A549 (cell line): ENCODE data around the gene PRR7. TPM values are rescaled to one million over a fixed set of nuclear protein-coding genes. Genes with fewer than 3 reads are reported as not detected.
A peak's percentile ranks its signal among the peaks of the same experiment; 100 is the strongest.

Experiments
- ATAC-seq, 2 experiments: fragments of 200-7000 bp in 1 of 2; fragments of >200 bp in 1 of 2; cut with Nextera tagmentation in 1 of 2; cut with Tn5 transposase in 1 of 2; 3 replicates each; pipeline versions ENCODE4 v1.8.0 to v1.9.1; 2018 to 2020; ENCODE audit warnings: mild to moderate bottlenecking in 1 of 2, moderate library complexity in 1 of 2
- CTCF ChIA-PET: fragments of 300-600 bp; sonication (Branson Sonifier 250); formaldehyde crosslinking; extraction: SDS; loops from one replicate; lab custom pipeline; 2021; ENCODE audit warnings: antibody characterized with exemption, inconsistent platforms; lab: Yijun Ruan, JAX
- POLR2A ChIA-PET: fragments of 350-600 bp; formaldehyde crosslinking; extraction: SDS; loops from one replicate; lab custom pipeline; 2021; ENCODE audit warnings: antibody characterized with exemption, inconsistent platforms; lab: Yijun Ruan, JAX
- DNase-seq, 2 experiments: peaks; one replicate each; pipeline versions ENCODE4 v3.0.0 to v3.0.0-alpha.2; 2011 to 2016; ENCODE audit warnings: low read depth in 1 of 2, low spot score in 1 of 2
- FAIRE-seq: peaks from 2 replicates; lab custom pipeline; 2011; peaks lifted over from hg19 to GRCh38; lab: Jason Lieb, UNC
- H3K27ac ChIP-seq, 2 experiments: fragments of >200 bp; sonication (Bioruptor Twin); formaldehyde crosslinking; 3 replicates each; pipeline ENCODE4 v1.5.1; 2016 to 2017
- H3K4me1 ChIP-seq: fragments of >200 bp; sonication (Bioruptor Twin); formaldehyde crosslinking; 3 replicates; pipeline ENCODE4 v1.6.1; 2016
- H3K4me2 ChIP-seq: fragments of >200 bp; sonication (Bioruptor Twin); formaldehyde crosslinking; 3 replicates; pipeline ENCODE4 v1.6.1; 2016
- H3K4me3 ChIP-seq: fragments of >200 bp; sonication (Bioruptor Twin); formaldehyde crosslinking; 3 replicates; pipeline ENCODE4 v1.5.1; 2016
- H3K9me3 ChIP-seq: fragments of >200 bp; sonication (Bioruptor Twin); formaldehyde crosslinking; 3 replicates; pipeline ENCODE4 v1.6.1; 2016
- EHF ChIP-seq: fragments of 250-450 bp; sonication (Bioruptor Pico); IDR thresholded peaks from 2 replicates; pipeline ENCODE4 v1.5.0; 2020; ENCODE audit warnings: mild to moderate bottlenecking
- HDAC2 ChIP-seq: fragments of 200-600 bp; sonication (generic); IDR thresholded peaks from 2 replicates; pipeline ENCODE4 v1.6.1; 2016
- HEYL ChIP-seq: fragments of 250-450 bp; sonication (Bioruptor Pico); IDR thresholded peaks from 2 replicates; pipeline ENCODE4 v1.8.0; 2021; ENCODE audit warnings: mild to moderate bottlenecking, moderate library complexity
- HOXB13 ChIP-seq: fragments of 250-450 bp; sonication (Bioruptor Pico); IDR thresholded peaks from 2 replicates; pipeline ENCODE4 v1.5.0; 2020; ENCODE audit warnings: low read depth, mild to moderate bottlenecking, moderate library complexity
- JUN ChIP-seq, 2 experiments: fragments of >200 bp; sonication (Bioruptor Twin); formaldehyde crosslinking; IDR thresholded peaks; 2 replicates in 1 of 2; 3 replicates in 1 of 2; pipeline ENCODE4 v1.6.1; 2016 to 2017
- JUNB ChIP-seq: fragments of >200 bp; sonication (Bioruptor Twin); formaldehyde crosslinking; IDR thresholded peaks from 2 replicates; pipeline ENCODE4 v1.6.1; 2016
- MAFK ChIP-seq: fragments of 450-650 bp; IDR thresholded peaks from 2 replicates; pipeline ENCODE4 v1.6.1; 2014; ENCODE audit not compliant: partially characterized antibody
- PHF8 ChIP-seq: fragments of 200-600 bp; sonication (generic); IDR thresholded peaks from 2 replicates; pipeline ENCODE4 v1.6.1; 2016; ENCODE audit warnings: low read depth, mild to moderate bottlenecking, antibody characterized with exemption, moderate library complexity, borderline replicate concordance
- POLR2A ChIP-seq: IDR thresholded peaks from 2 replicates; pipeline ENCODE4 v1.6.1; 2012; ENCODE audit warnings: mild to moderate bottlenecking, low read length
- SREBF2 ChIP-seq: fragments of 450-650 bp; IDR thresholded peaks from 2 replicates; pipeline ENCODE4 v1.6.1; 2014; ENCODE audit warnings: mild to moderate bottlenecking, moderate library complexity
- WGBS: methylation state at CpG from one replicate; pipeline ENCODE4 v1.1.6; 2017; ENCODE audit errors: missing lambda C conversion rate; 5-methylcytosine and 5-hydroxymethylcytosine counted together
- polyA plus RNA-seq, 4 experiments: library from polyadenylated mRNA; depleted of rRNA in 3 of 4; stranded (reverse); fragments of >200 nt; fragmentation: RNase III in 1 of 4; extraction: RNeasy Plus Mini Kit Qiagen cat#74134 plus additional on column Dnase treatment in 1 of 4; gene quantifications; 2 replicates in 3 of 4; 3 replicates in 1 of 4; pipeline ENCODE4 v1.2.3, GENCODE V29; 2011 to 2017
- TF ChIP-seq, protein P1 (sequence below): IDR thresholded peaks from 2 replicates; pipeline ENCODE4 v1.6.1; 2012; ENCODE audit warnings: low read depth, borderline replicate concordance
- TF ChIP-seq, protein P2 (sequence below): IDR thresholded peaks from 2 replicates; pipeline ENCODE4 v1.6.1; 2012
- TF ChIP-seq, protein P3 (sequence below): fragments of >200 bp; sonication (Bioruptor Twin); formaldehyde crosslinking; IDR thresholded peaks from 3 replicates; pipeline ENCODE4 v1.6.1; 2016

The PRR7 gene
- polyA plus RNA-seq, 2 of the 4 experiments (the other 2 are of a cell fraction): 2.2 to 11.0 TPM

DNA sequence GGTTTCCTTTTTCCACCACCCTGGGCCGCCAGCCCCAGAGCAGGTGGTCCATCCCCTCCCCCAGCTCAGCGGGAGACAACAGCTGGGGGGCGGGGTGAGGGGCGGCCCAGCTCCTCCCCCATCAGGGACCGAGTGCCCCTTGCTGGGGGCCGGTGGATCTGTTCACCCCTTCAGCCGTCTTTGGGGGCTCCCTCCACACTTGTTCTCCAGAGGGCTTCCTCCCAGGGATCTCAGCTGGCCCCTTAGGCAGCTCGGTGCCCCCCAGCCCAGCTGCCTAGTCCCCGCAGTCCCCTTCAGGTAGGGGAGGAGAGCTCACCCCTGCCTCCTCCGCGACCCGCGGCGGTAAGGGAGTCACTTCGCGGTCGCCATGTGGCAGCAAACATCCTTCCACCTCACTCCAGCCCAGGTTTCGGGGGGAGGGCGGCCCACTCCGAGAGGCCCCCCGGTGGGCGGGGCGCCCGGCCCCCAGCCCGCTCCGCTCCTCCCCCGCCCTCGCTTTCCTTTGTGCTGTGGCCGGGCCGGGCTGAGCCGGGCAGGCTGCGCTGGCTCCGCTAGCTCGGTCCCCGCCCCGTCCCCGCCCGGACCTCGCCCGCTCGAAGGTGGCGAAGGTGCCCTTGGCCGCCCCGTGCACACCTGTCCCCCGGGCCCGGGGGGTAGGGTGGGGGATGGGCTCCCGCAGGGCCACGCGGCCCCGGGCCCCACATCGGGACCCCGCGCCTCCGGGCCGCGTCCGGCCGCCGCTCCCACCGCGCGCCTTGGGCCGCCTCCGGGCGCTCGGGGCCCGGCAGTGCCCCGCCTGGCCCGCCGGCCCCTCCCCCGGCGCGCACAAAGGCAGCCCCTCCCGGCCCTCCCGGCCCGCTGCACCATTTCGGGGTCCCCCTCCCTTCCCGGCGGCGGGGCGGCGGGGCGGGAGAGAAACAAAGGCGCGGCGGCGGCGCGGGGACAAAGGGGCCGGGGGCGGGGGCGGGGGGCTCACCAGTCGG lies 26.1 kb downstream of the PRR7 start:
- 4% methylated on average over 13 of the region's 93 CpGs for WGBS
- Histone ChIP-seq H3K4me2 (peak overlapping the region; percentile 99), H3K4me1 (peaks cover 62% of the 10 kb centered on the region)
- FAIRE-seq: no peak
- ChIA-PET CTCF (interaction anchor here (0.6 to 19.7 kb wide), 5 partner anchors 9 to 57 kb away, joined by 3 to 241 read pairs (median 9); no protein-coding TSS in a partner anchor), POLR2A (interaction anchor here (1.3 to 2.3 kb wide), 3 partner anchors 22 to 46 kb away, joined by 4 to 9 read pairs (median 5); partner anchors contain the start of genes GRK6 and PDLIM7)
- no peak for TF ChIP-seq SREBF2
- TF ChIP-seq PHF8: 0 out of 2 replicates have a peak, but pooled peaks have one; percentile 24
- TF ChIP-seq, protein P1, sequence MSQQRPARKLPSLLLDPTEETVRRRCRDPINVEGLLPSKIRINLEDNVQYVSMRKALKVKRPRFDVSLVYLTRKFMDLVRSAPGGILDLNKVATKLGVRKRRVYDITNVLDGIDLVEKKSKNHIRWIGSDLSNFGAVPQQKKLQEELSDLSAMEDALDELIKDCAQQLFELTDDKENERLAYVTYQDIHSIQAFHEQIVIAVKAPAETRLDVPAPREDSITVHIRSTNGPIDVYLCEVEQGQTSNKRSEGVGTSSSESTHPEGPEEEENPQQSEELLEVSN: peak; percentile 32; the same call in 1 of the 2 replicates
- no peak for TF ChIP-seq MAFK
- TF ChIP-seq, protein P2, sequence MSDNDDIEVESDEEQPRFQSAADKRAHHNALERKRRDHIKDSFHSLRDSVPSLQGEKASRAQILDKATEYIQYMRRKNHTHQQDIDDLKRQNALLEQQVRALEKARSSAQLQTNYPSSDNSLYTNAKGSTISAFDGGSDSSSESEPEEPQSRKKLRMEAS: peak; percentile 7; the same call in 1 of the 2 replicates
- TF ChIP-seq, all 56 proteins: peak for 3
- peak overlapping the region; percentile 99 for H3K4me3 ChIP-seq
- ATAC-seq (peak; percentile 15 to 43; a peak in 4 of 6 replicates), DNase-seq (no peak)
- H3K27ac ChIP-seq: peak overlapping the region; percentile 97 to 99
- no peaks in the 10 kb centered on the region for H3K9me3 ChIP-seq

DNA sequence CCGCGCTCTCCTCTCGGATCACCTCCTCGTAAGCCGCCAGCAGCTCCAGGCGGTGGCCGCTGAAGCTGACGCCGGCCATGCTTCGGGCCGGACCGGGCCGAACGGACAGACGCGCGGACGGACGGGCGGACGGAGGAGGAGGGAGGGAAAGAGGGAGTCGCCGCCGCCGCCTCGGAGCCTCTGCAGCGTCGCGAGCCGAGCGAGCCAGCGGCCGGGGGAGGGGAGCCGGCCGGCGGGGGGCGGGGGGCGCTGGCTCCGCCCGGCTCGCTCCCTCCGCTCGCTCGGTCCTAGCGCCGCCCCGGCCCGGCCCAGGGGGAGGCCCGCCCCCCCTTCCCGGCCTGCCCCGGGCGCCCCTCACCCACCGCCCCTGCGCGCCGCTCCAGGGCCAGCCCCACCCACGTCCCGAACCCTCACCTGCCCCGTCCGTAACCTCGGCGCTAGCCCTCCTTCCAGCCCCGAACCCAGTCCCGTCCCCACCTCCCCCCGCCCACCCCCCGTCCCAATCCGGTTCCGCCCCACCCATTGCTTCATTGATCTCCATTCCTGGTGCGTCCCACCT lies 26.9 kb downstream of the PRR7 start, which contains the start of gene DBN1:
TSS of gene DBN1 (minus strand) at position 192 of the 559 bp plus-strand sequence. CDS start at position 79, 113 bp downstream.
- Histone ChIP-seq H3K4me3 (peak within 1 kb of the TSS; percentile 99), H3K4me1 (peaks cover 58% of the 10 kb centered on the region), H3K4me2 (peak within 1 kb of the TSS; percentile 99), H3K9me3 (no peaks in the 10 kb centered on the region), H3K27ac (peak within 1 kb of the TSS; percentile 97 to 99)
- TF ChIP-seq HOXB13 (CRISPR knock-in tag) (no peak), JUN (IDR thresholded peaks at IDR 0.05) (peak; percentile 32 to 65; a peak in 2 of 5 replicates), POLR2A (peak; percentile 44), MAFK (no peak), PHF8 (peak; percentile 9; the same call in 1 of the 2 replicates)
- TF ChIP-seq, protein P3, sequence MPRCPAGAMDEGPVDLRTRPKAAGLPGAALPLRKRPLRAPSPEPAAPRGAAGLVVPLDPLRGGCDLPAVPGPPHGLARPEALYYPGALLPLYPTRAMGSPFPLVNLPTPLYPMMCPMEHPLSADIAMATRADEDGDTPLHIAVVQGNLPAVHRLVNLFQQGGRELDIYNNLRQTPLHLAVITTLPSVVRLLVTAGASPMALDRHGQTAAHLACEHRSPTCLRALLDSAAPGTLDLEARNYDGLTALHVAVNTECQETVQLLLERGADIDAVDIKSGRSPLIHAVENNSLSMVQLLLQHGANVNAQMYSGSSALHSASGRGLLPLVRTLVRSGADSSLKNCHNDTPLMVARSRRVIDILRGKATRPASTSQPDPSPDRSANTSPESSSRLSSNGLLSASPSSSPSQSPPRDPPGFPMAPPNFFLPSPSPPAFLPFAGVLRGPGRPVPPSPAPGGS: 0 out of 3 replicates have a peak, but pooled peaks have one; percentile 31
- WGBS: 15% methylated on average over 5 of the region's 69 CpGs
- ATAC-seq (peak; percentile 44 to 48), DNase-seq (peak; percentile 44 to 57), FAIRE-seq (no peak)
- ChIA-PET POLR2A (interaction anchor here (2.3 kb wide), 1 partner anchor 24 kb away, joined by 9 read pairs; the partner anchor contains the start of gene PDLIM7), CTCF (interaction anchor here (1.5 to 19.7 kb wide), 4 partner anchors 17 to 83 kb away, joined by 4 to 241 read pairs (median 113); no protein-coding TSS in a partner anchor)

DNA sequence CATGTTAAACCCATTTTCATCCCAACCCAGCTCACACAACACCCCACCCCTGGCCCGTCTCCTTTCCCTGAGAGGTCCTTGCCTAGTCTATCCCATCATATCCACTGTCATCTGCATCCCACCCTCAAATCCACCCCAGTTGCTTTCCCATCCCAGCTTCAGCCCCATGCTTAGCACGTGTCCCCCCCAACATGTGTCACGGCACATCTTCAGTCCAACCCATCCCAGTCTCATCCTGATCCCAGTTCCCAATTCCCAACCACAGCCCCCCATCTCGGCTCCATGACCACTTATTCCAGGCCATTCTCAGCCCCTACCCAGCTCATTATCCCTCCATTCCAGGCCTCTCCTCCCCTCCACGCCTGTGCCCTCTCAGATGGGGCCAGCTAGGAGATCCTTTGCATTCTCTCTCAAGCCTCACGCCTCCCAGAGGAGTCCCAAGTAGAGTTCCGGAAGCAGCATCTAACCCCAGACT lies 27.4 kb downstream of the PRR7 start:
- POLR2A ChIA-PET: interaction anchor here (2.3 kb wide), 1 partner anchor 23 kb away, joined by 9 read pairs; the partner anchor contains the start of gene PDLIM7
- WGBS: 83% methylated on average over 7 of the region's 7 CpGs
- peak; percentile 2 to 3; a peak in 3 of 6 replicates for ATAC-seq
- Histone ChIP-seq H3K4me3 (peak overlapping the region; percentile 99), H3K9me3 (no peaks in the 10 kb centered on the region)
- no peak for DNase-seq
- TF ChIP-seq EHF (CRISPR knock-in tag) (no peak), JUNB (no peak), HDAC2 (no peak), HEYL (CRISPR knock-in tag) (no peak)
- TF ChIP-seq, all 56 proteins: peak for 0
- H3K4me2 ChIP-seq: peak overlapping the region; percentile 99
- no peak for FAIRE-seq
- peak overlapping the region; percentile 97 to 99 for H3K27ac ChIP-seq
- CTCF ChIA-PET: interaction anchor here (0.8 to 19.7 kb wide), 6 partner anchors 17 to 555 kb away, joined by 3 to 241 read pairs (median 5); no protein-coding TSS in a partner anchor
- peaks cover 57% of the 10 kb centered on the region for H3K4me1 ChIP-seq
